NOMO-1 (cell line): ENCODE data around the gene CDK2AP2.
A peak's percentile ranks its signal among the peaks of the same experiment; 100 is the strongest.
"Not testable (repeated sequence)": the region's sequence is repeated elsewhere in the genome, so short reads cannot be mapped to it uniquely, and the experiment has no call there.

Experiments
- DNase-seq, 2 experiments: peaks; one replicate each; lab custom pipeline; 2025; ENCODE audit not compliant: unreplicated experiment in 2 of 2; lab: John Stamatoyannopoulos, UW

Gene CDK2AP2

DNA sequence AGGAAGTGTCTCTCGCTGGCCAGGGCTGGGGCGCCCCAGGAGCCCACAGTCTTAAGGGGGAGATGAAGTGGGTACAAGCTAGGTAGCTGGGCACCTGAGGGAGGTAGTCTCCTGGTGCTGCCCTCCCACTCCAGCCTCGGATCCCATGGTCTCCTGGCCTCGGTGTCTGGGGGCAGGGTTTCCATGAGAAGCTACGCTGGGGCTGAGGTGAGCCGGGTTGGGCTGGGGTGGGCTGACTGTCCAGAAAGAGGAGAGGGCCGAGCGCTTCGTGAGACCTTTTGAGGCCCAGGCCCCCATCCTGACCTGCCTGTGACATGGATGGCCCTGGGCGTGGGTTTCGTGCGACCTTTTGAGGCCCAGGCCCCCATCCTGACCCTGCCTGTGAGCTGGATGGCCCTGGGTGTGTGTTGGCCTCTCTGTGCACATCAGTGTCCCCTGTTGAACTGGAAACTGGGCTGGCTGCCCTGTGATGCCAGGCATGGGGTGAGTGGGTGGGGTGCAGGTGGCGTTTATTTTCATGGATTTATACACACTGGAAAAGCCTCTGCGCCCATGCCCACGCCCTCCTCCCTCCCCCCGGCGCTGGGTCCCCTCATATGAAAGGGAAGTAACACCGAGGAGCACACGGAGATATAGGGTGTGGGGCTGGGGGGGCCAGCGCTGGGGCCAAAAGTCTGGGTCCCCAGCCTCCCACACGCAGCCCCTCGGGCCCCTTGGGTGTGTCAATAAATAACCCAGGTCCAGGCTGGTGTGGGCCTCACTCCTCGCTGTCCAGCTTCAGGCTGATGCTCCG is 16.5 kb downstream of the CDK2AP2 start:
- DNase-seq = no peak

DNA sequence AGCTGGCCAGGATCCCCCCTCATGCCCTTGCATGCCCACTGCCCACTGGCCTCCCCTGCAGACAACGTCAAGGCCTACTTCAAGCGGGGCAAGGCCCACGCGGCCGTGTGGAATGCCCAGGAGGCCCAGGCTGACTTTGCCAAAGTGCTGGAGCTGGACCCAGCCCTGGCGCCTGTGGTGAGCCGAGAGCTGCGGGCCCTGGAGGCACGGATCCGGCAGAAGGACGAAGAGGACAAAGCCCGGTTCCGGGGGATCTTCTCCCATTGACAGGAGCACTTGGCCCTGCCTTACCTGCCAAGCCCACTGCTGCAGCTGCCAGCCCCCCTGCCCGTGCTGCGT is 17.3 kb downstream of the CDK2AP2 start:
- no peak for DNase-seq

GRCh38 chr11:67489885-67490726 is 17.9 kb downstream of the CDK2AP2 start:
- DNase-seq = no peak

GRCh38 chr11:67489203-67489884 is 18.6 kb downstream of the CDK2AP2 start:
- no peak for DNase-seq

DNA sequence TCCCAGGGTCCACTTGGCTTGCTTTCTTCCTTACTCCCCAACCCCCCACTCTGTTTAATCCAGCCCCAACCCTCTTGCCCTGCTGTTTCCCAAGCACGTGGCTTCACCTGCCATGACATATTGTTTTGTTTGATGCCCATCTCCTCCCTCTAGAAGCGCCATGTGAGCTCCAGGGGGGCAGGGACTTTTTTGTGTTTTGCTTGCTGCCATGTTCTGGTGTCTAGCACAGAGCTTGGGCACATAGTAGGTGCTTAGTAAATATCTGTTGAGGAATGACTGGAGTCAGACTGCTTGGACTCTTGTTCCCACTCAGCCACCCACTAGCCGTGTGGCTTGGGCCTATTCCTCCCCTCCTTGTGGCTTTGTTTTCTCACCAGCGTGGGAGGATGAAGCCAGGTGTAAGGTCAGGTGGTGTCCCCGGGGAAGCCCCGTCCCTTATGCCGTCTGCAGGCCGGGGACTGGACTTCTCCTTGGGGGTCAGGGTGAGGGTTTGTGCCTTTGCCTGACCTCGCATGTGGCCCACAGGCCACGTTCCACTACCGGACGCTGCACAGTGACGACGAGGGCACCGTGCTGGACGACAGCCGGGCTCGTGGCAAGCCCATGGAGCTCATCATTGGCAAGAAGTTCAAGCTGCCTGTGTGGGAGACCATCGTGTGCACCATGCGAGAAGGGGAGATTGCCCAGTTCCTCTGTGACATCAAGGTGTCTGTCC is 21.3 kb downstream of the CDK2AP2 start:
- DNase-seq = no peak

- DNase-seq = not testable (repeated sequence)
Observed at GRCh38 chr11:67485873-67486361, 22.0 kb downstream of the CDK2AP2 start.

GRCh38 chr11:67484847-67485311 is 23.1 kb downstream of the CDK2AP2 start:
- DNase-seq = peak; percentile 49 to 58

DNA sequence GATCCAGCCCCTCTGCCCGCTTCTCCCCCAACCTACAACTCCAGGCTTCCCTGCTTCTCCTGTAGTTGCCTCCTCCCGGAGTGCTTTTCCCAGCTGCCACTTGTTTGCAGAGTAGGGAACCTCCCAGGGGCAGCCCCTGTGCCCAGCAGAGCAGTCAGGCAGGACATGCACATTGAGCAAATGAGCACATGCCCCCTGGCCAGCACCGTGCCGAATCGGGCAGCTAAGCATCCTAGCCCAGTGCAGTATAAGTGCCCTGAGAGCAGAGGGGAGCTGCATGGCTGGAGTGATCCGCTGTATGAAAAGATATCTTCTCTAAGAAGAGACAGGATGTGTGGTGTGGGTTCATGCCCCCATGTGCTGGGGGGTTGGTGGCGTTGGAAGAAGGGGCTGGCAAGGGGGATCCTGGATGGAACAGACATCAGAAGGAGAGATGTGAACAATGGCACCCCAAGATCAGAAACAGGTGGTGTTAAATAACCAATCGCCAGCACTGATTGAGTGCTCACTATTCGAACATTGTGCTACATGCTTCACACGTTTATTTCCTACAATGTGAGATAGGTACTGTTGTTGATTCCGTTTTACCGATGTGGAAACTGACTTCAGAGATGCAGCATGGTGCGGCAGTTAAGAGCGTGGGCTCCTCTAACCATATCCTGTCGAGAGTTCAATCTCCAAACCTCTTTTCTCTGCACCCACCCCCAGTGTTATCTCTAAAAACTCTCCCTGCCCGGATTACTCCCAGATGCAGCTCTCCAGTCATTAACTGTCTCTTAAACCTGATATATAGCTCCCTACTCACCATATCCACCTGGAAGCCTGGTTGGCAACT is 23.9 kb downstream of the CDK2AP2 start:
- no peak for DNase-seq

DNA sequence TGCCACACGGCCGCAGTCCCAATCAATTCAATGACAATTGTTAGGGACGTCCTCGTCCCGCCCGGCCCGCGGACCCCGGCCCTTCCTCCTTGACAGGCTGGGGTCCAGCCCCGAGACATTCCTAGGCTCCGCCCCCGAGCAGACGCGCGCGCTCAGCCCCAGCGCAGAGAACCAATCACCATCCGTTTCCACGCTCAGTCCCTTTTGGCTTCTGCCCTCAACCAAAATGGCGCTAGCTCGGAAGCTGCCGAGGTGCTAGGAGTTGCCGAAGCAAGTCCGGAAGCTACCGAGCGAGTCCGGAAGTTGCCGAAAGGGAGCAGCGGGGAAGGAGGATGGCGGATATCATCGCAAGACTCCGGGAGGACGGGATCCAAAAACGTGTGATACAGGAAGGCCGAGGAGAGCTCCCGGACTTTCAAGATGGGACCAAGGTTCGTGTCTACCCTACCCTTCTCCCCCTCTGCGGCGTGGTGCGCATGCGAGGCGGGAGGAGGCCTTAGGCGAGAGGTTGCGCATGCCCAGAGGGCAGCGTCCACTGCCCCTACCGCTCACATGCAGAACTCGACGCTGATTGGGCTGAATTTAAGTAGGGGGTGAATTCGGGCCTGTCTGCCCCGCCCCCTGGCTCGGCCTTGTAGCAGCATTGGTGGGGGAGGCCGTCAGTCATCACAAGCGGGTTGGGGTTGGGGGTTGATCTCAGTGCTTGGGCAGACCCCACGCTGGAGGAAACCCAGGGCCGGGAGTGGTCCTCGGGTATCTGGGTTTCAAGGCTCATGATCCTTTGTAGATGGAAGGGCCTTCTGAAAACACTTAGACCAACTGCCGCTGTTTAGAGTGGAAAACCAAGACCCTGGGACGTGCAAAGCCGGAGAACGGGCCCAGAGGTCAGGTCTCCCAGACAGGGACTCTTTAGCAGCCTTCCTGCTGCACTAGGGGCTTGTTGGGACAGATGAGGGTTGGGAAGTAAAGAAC is 24.8 kb downstream of the CDK2AP2 start, which contains the start of gene AIP:
Gene AIP, plus strand, starts transcription at position 200 of the 972 bp plus-strand sequence. Its CDS starts 133 bp downstream, at position 333.
- DNase-seq = peak; percentile 98 to 99

DNA sequence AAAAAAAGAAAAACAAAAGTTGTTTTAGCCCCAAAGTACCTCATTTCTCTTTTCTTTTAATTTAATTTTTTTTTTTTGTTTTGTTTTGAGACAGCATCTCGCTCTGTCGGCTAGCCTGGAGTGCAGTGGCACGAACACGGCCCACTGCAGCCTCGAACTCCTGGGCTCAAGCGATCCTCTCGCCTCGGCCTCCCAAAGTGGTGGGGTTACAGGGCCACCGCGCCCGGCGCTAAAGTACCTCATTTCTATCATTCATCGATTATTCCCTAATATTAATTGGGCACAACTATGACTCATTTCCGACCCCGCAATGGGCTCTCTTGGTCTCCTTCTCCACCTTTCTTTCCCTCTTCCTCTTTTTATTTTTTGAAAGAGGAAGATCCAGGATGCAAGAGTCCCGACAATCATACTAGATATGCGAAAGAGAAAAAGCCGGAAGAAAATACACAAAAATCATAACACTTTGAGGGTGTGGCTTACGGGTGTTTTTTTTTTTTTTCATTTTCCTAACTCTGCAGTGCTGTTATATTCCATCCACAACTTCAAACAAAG is 25.6 kb downstream of the CDK2AP2 start:
- peak; percentile 90 to 91 for DNase-seq

- not testable (repeated sequence) for DNase-seq
Observed at GRCh38 chr11:67477344-67478050, 30.5 kb downstream of the CDK2AP2 start.

DNA sequence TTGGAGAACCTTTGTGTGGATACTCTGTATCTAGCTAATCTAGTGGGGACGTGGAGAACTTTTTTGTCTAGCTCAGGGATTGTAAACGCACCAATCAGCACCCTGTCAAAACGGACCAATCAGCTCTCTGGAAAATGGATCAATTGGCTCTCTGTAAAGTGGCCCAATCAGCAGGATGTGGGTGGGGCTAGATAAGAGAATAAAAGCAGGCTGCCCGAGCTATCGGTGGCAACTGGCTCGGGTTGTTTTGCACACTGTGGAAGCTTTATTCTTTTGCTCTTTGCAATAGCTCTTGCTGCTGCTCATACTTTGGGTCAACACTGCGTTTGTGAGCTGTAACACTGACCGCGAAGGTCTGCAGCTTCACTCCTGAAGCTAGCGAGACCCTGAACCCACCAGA is 31.3 kb downstream of the CDK2AP2 start:
- DNase-seq = not testable (repeated sequence)

DNA sequence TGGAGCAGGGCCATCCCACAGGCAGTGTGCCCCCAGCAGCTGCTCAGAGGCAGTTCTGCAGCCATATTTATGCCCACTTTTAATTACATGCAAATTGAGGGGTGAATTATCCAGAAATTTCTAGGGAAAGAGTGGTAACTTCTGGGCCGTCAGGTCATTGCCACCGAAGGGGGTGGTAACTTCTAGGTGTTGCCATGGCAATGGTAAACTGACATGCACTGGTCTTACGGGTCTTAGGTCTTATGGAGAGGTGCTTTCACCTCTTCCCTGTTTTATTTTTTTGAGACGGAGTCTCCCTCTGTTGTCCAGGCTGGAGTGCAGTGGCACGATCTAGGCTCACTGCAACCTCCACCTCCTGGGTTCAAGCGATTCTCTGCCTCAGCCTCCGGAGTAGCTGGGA is 35.1 kb downstream of the CDK2AP2 start:
- DNase-seq = no peak

- DNase-seq = no peak
Observed at GRCh38 chr11:67470337-67471002, 37.5 kb downstream of the CDK2AP2 start.

GRCh38 chr11:67469508-67469811 is 38.5 kb downstream of the CDK2AP2 start:
- no peak for DNase-seq

DNA sequence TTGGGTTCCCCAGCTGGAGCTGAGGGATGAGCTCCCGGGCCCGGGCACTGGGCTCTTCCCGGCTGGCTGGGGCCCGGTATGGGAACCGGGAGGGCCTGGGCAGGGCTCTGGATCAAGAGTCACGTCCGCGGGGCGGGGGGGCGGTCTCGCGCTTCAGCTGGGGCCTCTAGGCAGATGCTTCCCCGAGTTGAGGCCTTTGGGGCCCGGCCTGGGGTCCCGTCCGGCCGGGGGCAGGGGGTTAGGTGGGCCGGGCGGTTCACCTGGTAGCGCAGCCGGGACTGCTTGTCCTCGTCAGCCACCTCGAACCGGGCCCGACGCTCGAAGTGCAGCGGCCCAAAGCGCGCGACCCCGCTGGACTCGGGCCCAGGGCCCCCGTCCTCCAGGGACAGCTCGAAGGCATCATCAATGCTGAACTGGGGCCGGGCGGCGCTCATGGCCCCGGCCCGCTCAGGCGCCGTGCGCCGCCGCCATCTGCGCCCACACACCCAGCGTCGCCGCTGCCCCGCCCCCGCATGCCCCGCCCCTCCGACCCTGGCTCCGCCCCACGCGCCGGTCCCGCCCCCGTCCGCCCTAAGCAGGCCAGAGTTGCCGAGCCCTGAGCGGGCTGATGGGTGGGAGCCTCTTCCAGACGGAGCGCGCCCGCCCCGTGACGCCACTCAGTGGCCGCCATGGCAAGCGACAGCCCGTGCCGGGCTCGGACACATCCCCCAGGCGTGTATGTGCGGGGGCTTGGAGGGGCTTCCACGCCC is 39.0 kb downstream of the CDK2AP2 start, which contains the start of gene TMEM134:
Gene TMEM134, minus strand, starts transcription at position 493 of the 749 bp plus-strand sequence. Its CDS starts 59 bp downstream, at position 434.
- DNase-seq = peak; percentile 85 to 91
